Osteoblast (primary cell): Measurements from ENCODE around the gene LMO2. TPM values are rescaled to one million over a fixed set of nuclear protein-coding genes. Genes with fewer than 3 reads are reported as not detected.

Experiments
- DNase-seq: peaks from one replicate; pipeline ENCODE4 v3.0.0; 2011; ENCODE audit warnings: low spot score, mixed read lengths; ENCODE audit not compliant: insufficient read length; ENCODE audit errors: missing footprints
- H2AFZ ChIP-seq: 2 replicates; pipeline ENCODE4 v1.6.0; 2011; ENCODE audit warnings: mild to moderate bottlenecking, low read length
- H3K27ac ChIP-seq: 2 replicates; pipeline ENCODE4 v1.5.1; 2011; ENCODE audit warnings: mild to moderate bottlenecking, low read depth, low read length, moderate library complexity
- H3K27me3 ChIP-seq: 2 replicates; pipeline ENCODE4 v1.6.0; 2012; ENCODE audit warnings: mild to moderate bottlenecking, control low read depth, inconsistent platforms, low read length, moderate library complexity; ENCODE audit not compliant: insufficient read depth
- H3K36me3 ChIP-seq: 2 replicates; pipeline ENCODE4 v1.5.1; 2011; ENCODE audit warnings: mild to moderate bottlenecking, low read length, control low read depth, moderate library complexity; ENCODE audit not compliant: insufficient read depth
- H3K4me1 ChIP-seq: 2 replicates; pipeline ENCODE4 v1.5.1; 2011; ENCODE audit warnings: mild to moderate bottlenecking, low read length, control low read depth, moderate library complexity; ENCODE audit not compliant: insufficient read depth
- H3K4me2 ChIP-seq: 2 replicates; pipeline ENCODE4 v1.6.0; 2011; ENCODE audit warnings: mild to moderate bottlenecking, low read length; ENCODE audit not compliant: insufficient read depth
- H3K4me3 ChIP-seq: fragments of 200-600 bp; sonication (generic); 3 replicates; pipeline ENCODE4 v1.5.1; 2012; ENCODE audit warnings: mild to moderate bottlenecking, low read length, inconsistent platforms; ENCODE audit not compliant: insufficient read depth
- H3K79me2 ChIP-seq: 2 replicates; pipeline ENCODE4 v1.6.0; 2012; ENCODE audit warnings: mild to moderate bottlenecking, low read length, control low read depth, inconsistent platforms; ENCODE audit not compliant: insufficient read depth
- H3K9me3 ChIP-seq: 2 replicates; pipeline ENCODE4 v1.5.1; 2011; ENCODE audit warnings: low read depth, low read length, control low read depth
- H4K20me1 ChIP-seq: 2 replicates; pipeline ENCODE4 v1.6.0; 2012; ENCODE audit warnings: mild to moderate bottlenecking, low read length, control low read depth; ENCODE audit not compliant: insufficient read depth
- CTCF ChIP-seq: IDR thresholded peaks from 2 replicates; pipeline ENCODE4 v1.5.1; 2011; ENCODE audit warnings: mild to moderate bottlenecking, low read depth, low read length, moderate library complexity; ENCODE audit errors: extremely low read depth
- total RNA-seq: library from RNA; depleted of rRNA; stranded (reverse); fragments of >200 nt; gene quantifications from 2 replicates; pipeline ENCODE4 v1.2.3, GENCODE V29; 2012

The LMO2 gene
- total RNA-seq, 1 donor: 1.4 TPM

- H3K4me3 ChIP-seq: no peak overlapping the region
- no peak for DNase-seq
- H3K79me2 ChIP-seq: no peaks in the 10 kb centered on the region
- H3K4me1 ChIP-seq: peaks cover 8% of the 10 kb centered on the region
- H3K36me3 ChIP-seq: no peaks in the 10 kb centered on the region
- no peak overlapping the region for H3K27ac ChIP-seq
- TF ChIP-seq CTCF: no peak
- no peaks in the 10 kb centered on the region for H4K20me1 ChIP-seq
- H3K4me2 ChIP-seq: no peak overlapping the region
- peaks cover 82% of the 10 kb centered on the region for H3K27me3 ChIP-seq
- H3K9me3 ChIP-seq: no peaks in the 10 kb centered on the region
- H2AFZ ChIP-seq: no peak overlapping the region
These were observed 16.9 kb downstream of the LMO2 start for GRCh38 chr11:33874910-33875490.

- no peaks in the 10 kb centered on the region for H3K79me2 ChIP-seq
- peaks cover 8% of the 10 kb centered on the region for H3K4me1 ChIP-seq
- H3K4me3 ChIP-seq: no peak overlapping the region
- no peak overlapping the region for H3K4me2 ChIP-seq
- H3K27ac ChIP-seq: no peak overlapping the region
- TF ChIP-seq CTCF: no peak
- peaks cover 78% of the 10 kb centered on the region for H3K27me3 ChIP-seq
- no peak for DNase-seq
- no peaks in the 10 kb centered on the region for H3K36me3 ChIP-seq
- H4K20me1 ChIP-seq: no peaks in the 10 kb centered on the region
- H2AFZ ChIP-seq: no peak overlapping the region
- no peaks in the 10 kb centered on the region for H3K9me3 ChIP-seq
These were observed 17.4 kb downstream of the LMO2 start for GRCh38 chr11:33874433-33874832.

GRCh38 chr11:33869481-33870422, 22.1 kb downstream of the LMO2 start:
- Histone ChIP-seq H3K9me3 (no peaks in the 10 kb centered on the region), H3K4me1 (peaks cover 14% of the 10 kb centered on the region), H3K27ac (no peak overlapping the region), H3K36me3 (no peaks in the 10 kb centered on the region), H3K4me3 (peak overlapping the region; percentile 71), H4K20me1 (no peaks in the 10 kb centered on the region), H2AFZ (peak overlapping the region; percentile 65), H3K79me2 (no peaks in the 10 kb centered on the region), H3K27me3 (peaks cover 89% of the 10 kb centered on the region), H3K4me2 (peak overlapping the region; percentile 93)
- TF ChIP-seq CTCF: no peak
- DNase-seq: peak; percentile 94
